GM12874 (cell line): Measurements from ENCODE around the gene DEFB113.

ENCODE experiments used
- CTCF ChIP-seq: IDR thresholded peaks from 2 replicates; pipeline ENCODE4 v1.5.1; 2011; ENCODE audit warnings: low read depth, mild to moderate bottlenecking, control low read depth, low read length, moderate library complexity; ENCODE audit not compliant: insufficient read depth

The DEFB113 gene

GRCh38 chr6:49982046-49982445 lies 12.6 kb upstream of the DEFB113 start:
- TF ChIP-seq CTCF, result no peak

- TF ChIP-seq CTCF, result no peak
Observed at GRCh38 chr6:49980898-49981297, 11.5 kb upstream of the DEFB113 start.

GRCh38 chr6:49979584-49979983 lies 10.2 kb upstream of the DEFB113 start:
- TF ChIP-seq CTCF, result no peak

- TF ChIP-seq CTCF, result no peak
Observed at GRCh38 chr6:49978332-49979226, 9.2 kb upstream of the DEFB113 start.

GRCh38 chr6:49966823-49967222 lies 2.6 kb downstream of the DEFB113 start:
- no peak for TF ChIP-seq CTCF

- TF ChIP-seq CTCF, result no peak
Observed at GRCh38 chr6:49966334-49966733, 3.1 kb downstream of the DEFB113 start.

- TF ChIP-seq CTCF, result no peak
Observed at GRCh38 chr6:49964064-49964463, 5.4 kb downstream of the DEFB113 start, which contains the start of gene DEFB114. TSS of gene DEFB114 (minus strand) at chr6:49964164. CDS start at chr6:49964105, 59 bp downstream.
